NCI-H2029 (cell line): ENCODE results near the gene TESPA1.
"Not testable (repeated sequence)": the region's sequence is repeated elsewhere in the genome, so short reads cannot be mapped to it uniquely, and the experiment has no call there.

ENCODE experiments used
- DNase-seq: peaks from one replicate; lab custom pipeline; 2025; lab: John Stamatoyannopoulos, UW

The TESPA1 gene, protein sequence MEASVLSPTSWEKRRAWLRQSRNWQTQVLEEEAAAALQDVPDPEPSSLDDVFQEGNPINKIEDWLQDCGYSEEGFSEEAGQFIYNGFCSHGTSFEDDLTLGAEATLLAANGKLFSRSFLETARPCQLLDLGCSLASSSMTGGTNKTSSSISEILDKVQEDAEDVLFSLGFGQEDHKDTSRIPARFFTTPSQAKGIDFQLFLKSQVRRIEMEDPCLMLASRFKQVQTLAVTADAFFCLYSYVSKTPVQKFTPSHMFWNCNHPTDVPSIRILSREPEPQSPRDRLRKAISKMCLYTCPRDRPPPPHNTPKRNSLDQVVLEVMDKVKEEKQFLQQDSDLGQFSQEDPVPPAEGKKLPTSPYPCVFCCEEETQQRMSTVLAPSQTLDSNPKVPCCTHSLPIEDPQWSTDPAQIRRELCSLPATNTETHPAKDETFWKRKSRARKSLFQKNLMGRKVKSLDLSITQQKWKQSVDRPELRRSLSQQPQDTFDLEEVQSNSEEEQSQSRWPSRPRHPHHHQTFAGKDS

GRCh38 chr12:54984658-54985376 lies at the start of gene TESPA1:
TSS of gene TESPA1 (minus strand) at chr12:54984762. CDS start at chr12:54974562, 10,200 bp downstream.
- DNase-seq, result no peak

DNA sequence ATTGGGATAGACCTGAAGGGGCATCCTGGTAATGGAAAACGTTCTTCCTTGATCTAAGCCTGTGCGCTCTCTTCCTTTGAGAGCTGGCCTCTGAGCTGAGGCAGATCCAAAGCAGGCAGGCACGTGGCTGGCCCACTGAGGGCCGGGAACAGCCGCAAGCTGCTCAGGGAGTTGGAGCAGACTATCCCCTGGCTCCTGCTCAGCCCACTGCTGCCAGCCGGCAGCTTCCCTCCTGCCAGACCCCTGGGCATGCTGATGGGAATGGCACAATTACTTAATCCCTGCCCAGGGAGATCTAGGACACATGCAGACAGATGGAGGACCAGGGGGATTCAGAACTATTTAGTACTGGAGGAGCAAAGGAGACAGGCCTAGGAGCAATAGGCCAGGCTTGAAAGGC lies 49.7 kb upstream of the TESPA1 start:
- DNase-seq, result no peak

DNA sequence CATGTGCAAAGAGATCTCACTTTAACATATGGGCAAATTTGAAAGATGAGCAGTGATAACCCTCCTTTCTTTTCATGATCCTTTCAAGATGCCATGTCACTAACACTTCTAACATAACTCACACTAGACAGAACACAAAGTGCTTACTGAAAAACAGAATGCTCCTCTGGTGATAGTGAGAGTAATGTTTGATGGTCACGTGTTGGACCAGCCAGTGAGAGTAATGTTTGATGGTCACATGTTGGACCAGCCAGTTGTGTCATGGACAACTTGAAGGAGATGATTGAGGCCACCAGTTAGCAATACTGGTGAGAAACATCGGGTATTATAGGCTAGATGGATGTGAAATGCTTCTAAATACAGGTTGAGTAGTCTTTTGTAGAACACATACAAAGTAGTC lies 40.9 kb upstream of the TESPA1 start:
- no peak for DNase-seq

- no peak for DNase-seq
Observed at GRCh38 chr12:55024575-55024974, 40.0 kb upstream of the TESPA1 start.

DNA sequence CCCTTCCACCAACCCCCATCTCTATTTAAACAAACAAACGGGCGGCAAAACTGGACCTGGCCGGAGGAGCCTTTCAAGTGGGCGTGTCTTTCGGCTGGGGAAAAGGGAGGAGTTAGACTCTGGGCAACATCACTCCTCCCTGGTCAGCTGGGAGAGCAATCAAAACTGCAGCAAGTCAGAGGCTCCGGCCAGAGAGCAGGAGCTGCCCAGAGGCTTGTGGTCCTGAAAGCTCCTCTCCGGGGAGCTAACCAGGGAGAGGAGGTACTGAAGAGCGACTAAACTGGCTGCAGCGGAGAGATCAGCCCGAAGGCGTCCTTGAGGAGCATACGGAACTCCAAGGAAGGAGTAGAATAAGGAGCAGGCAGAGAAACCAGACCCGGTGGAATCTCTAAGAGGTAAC lies 35.2 kb upstream of the TESPA1 start, which contains the start of gene NEUROD4:
Gene NEUROD4 (plus strand): TSS at position 191 of the 400 bp plus-strand sequence. CDS start 6,466 bp downstream, outside the sequence.
- peak; percentile 10 for DNase-seq

- no peak for DNase-seq
Observed at GRCh38 chr12:55017416-55017925, 32.9 kb upstream of the TESPA1 start.

DNA sequence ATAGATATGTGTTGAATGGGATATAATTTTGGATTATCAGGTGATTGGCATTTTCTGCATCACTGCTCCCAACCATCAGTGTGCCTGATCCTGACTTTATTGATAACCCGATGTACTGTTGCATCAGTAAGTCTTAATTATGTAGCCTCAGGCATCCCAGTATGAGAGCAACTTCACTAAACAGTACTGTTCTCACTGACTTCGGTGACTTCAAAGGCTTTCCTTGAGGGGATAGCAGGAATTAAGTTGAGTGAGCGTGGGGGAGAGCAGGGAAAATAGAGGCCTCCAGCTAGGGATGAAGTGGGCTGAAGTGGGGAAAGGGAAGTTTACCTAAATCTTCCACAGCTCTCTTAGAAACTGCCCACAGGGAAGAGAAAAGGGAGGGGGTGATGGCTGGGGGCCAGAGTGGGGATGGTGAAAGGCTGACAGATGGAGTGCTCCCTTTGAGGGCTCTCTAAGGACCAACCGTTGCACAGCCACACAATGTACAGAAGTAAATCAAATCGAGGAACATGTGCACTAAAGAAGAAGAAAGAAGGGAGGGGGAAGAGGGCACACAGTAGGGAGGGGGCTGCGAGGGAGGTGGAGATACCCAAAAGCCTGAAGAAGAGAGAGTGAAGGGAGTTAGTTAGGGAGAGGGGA lies 24.5 kb upstream of the TESPA1 start:
- DNase-seq, result no peak

DNA sequence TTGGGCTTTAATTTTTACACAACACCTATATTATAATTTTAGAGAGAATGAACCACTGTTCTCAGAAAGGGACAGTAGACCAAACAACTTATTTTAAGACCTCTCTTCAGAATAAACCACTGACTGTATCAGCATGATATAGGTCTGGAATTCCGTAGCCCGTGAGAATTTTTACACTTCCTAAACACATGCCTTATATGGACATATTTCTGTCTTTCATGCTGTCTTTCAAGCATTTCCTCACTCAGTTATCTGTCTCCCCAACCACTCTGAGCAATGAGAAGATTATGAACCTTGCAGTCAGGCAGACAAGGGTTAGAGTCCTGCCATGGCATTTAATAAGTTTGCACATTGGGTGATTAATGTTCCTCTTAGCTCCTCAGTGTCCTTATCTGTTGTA lies 17.8 kb upstream of the TESPA1 start:
- DNase-seq, result no peak

GRCh38 chr12:55001198-55001868 lies 16.8 kb upstream of the TESPA1 start:
- DNase-seq, result no peak

- no peak for DNase-seq
Observed at GRCh38 chr12:54998958-54999510, 14.5 kb upstream of the TESPA1 start.

DNA sequence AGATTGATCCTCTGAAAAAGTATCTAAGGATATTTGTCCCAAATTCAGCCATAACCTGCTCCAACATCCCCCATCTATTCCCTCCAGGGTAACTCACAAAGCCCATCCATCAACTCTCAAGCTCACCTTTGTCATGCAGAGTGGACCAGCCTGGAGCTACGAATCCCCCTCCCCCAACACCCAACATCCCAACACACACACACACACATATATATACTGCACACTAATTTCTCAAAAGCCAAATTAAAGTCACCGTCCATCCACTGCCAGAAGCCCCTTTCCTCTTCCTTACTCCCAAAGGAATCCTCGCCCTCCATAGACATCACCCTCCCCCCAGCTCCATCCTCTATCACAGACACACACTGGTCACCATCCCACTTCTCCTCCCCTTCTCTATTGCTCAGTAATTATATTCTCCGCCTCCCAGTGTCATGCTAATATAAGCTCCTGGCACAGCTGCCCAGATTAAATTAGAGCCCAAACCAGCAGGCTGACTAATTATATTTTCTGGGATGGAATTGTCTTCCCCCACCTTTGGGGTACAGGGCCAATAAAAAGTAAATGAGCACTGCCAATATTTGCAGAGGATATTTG lies 13.5 kb upstream of the TESPA1 start:
- no peak for DNase-seq

DNA sequence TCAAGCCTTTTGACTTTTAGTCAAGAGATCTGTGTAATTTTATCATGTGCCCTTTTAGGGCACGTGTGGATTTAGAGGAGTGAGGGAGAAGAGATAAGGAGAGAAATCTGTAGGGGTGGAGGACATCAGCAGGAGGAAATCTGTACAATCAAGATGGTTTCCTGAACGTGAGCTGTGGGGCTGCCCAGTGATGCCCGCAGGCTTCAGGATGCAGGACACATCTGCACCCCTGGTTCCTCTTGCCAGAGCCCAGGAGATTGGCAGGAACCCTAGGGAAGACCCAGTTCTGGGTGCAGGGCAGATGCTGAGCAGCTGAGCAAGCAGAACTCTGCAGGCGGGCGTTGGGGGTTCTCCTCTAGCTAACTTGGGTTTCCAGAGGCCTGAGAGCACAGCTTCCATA lies 11.6 kb upstream of the TESPA1 start:
- no peak for DNase-seq

- peak; percentile 55 for DNase-seq
Observed at GRCh38 chr12:54993181-54993835, 8.7 kb upstream of the TESPA1 start.

- no peak for DNase-seq
Observed at GRCh38 chr12:54991991-54992375, 7.4 kb upstream of the TESPA1 start.

DNA sequence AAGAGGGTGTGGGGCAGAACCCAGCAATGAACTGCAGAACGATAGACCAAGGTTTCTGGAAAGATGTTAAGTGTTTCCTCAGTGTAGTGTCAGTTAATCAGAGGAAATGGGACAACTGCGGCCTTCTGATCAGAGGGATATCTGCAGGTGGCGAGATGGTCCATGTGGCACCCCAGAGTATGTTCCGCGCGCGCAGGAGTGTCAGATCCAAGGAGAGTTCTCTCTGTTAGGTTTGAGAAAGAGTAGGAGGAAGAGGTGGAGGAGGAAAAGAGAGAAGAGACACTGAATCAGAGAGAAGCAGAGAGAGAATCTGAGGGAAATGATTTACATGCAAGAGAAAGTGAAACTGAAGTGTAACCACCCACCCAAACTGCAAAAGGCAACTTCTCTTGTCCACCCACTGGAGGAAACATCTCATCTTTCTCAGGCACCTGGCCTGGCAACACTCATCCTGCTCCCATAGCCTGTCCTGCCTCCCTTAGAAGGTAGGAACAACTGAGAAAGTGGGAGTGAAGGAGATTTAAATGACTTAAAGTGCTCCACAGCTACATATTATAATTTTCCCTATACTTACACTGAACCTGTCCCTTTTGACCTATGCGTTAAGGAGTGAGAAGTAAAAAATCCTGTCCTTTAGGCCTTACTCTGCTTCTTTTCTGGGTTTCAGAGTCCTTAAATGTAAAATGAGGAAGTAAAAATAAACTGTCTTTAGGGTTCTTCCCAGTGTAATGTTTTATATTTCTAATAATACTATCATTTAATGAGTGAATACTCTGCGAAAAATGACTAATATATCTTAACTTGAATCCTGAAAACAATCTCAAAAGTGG lies 6.8 kb upstream of the TESPA1 start:
- DNase-seq, result no peak

DNA sequence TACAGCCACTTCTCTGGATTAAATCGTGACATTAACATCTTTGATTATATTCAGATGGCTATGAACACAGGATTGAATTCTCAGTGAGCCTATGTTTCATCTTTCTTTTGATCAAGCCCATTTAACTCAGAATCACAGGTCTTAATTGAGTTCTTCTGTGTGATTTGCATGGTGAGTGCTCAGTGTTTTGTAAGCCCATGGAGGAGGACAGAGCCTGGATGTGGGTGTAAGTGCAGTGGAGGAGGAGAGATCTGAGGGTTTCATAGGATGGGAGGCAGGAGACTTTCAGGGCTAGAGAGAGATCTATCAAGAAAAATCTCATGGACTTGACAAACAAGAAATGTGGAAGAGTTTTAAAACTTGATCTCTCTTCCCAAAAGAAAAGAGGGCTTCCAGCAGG lies 5.3 kb upstream of the TESPA1 start:
- no peak for DNase-seq

DNA sequence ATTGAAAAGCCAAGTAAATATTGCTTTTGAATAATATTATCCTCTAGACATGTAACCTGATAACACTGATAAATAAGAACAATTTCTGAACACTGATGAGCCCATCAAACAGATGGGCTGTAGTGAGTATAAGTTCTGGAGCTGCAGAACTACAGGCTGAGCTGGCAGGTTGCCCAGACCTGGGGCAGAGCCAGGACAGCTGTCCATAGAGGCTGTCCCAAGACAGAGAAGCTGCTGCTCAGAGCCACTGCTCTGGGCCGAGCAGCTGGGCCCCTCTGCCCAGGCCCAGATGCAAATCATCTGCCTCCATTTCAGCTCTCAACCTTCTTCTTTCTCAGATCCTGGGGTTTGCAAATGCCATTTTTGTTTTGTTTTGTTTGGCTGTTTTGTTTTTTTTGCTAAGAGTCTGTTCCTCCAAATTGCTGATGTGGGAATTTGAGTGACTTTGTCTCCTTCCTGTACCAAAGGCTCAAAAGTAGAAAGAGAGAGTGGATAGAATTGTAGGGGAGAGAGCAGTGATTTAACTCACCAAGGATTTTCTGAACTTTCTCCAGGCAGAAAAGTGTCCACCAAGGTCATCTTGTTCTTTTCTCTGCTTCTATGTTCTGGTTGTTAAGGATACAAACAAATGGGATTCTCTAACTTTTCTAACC lies 4.0 kb upstream of the TESPA1 start:
- peak; percentile 77 for DNase-seq

DNA sequence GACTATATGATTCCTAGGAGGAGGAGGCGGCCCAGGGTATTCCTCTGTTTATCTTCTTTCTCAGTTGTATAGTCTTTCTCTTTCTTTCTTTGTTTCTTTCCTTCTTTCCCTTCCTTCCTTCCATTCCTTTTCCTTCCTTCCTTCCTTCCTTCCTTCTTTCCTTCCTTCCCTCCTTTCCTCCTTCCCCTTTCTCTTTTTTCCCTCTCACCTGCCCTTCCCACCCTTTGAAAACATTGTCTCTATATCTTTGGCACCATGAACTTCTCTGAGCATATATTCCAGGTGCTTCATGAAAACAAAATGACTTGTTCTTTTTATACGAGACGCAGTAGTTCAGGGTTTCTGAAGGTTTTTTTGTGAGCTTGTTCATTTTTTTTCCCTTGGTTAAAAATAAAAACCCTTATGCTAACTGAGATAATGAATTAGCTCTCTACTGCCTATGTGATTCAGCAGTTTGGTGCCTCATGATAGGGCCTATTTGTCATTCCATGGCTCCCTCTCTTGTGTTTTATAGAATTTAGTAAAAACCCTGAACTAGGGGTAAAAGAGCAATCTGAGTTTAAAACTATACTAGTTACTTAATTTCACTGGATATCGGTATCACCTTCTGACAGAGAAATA lies 3.2 kb upstream of the TESPA1 start:
- no peak for DNase-seq

GRCh38 chr12:54986773-54987172 lies 2.2 kb upstream of the TESPA1 start:
- DNase-seq, result not testable (repeated sequence)
